Retina (tissue), 1 donor: Measurements from ENCODE around the gene FBXL7.

ENCODE experiments used
- DNase-seq: peaks from one replicate; pipeline ENCODE4 v3.0.0-alpha.2; 2016

The FBXL7 gene

DNA sequence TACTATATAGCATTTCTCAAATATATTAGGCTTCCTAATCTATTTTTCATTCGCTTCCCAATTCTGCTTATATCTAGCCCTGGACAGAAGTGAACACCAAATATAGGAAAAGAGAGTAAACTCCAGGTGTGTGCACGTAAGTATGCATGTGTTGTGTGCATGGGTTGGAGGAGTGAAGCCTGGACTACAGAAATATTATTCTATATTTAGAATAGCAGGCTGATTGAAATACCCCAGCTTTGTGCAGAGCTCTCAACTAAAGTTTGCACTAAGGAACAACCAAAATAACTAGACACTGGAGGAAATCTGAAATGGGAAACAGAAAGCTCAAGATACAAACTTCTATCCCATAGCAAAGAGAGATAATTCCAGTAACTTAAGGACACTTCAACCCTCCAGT is 480.9 kb downstream of the FBXL7 start:
- no peak for DNase-seq

DNA sequence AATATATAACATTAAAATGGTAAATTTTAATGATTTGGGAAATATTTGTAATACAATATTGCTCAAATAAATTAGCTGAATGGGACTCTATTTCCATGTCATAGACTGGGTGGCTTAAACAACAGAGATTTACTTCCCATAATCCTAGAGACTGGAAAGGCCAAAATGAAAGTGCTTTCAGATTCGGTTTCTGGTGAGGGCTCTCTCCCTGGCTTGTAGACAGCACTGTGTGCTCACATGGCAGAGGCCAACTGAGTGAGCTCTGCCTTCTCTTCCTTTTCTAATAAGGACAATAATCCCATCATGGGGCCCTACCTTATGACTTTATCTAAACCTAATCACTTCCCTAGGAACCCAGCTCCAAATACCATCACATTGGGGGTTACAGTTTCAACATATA is 483.4 kb downstream of the FBXL7 start:
- DNase-seq, result no peak
